Pulmonary artery endothelial cell (primary cell): Measurements from ENCODE around the gene RHBDF2. TPM values are rescaled to one million over a fixed set of nuclear protein-coding genes. Genes with fewer than 3 reads are reported as not detected.
A peak's percentile ranks its signal among the peaks of the same experiment; 100 is the strongest.

Experiments
- DNase-seq: peaks from one replicate; pipeline ENCODE4 v3.0.0-alpha.2; 2011; ENCODE audit warnings: low read depth, low spot score
- total RNA-seq: library from RNA; depleted of rRNA; stranded (reverse); fragments of >200 nt; gene quantifications from 2 replicates; pipeline ENCODE4 v1.2.3, GENCODE V29; 2014

RHBDF2 gene
- total RNA-seq, 1 donor from 2014 or later, result 14.0 TPM

GRCh38 chr17:76440751-76441362 is 60.4 kb downstream of the RHBDF2 start:
- no peak for DNase-seq

GRCh38 chr17:76439314-76439928 is 61.8 kb downstream of the RHBDF2 start:
- no peak for DNase-seq

GRCh38 chr17:76438906-76439305 is 62.3 kb downstream of the RHBDF2 start:
- DNase-seq, result no peak

- no peak for DNase-seq
These were observed 63.5 kb downstream of the RHBDF2 start for GRCh38 chr17:76437467-76438402.

- no peak for DNase-seq
These were observed 65.5 kb downstream of the RHBDF2 start for GRCh38 chr17:76435751-76436150.

GRCh38 chr17:76434870-76435269 is 66.4 kb downstream of the RHBDF2 start:
- DNase-seq, result no peak

- DNase-seq, result no peak
These were observed 67.5 kb downstream of the RHBDF2 start for GRCh38 chr17:76433693-76434092.

- no peak for DNase-seq
These were observed 68.4 kb downstream of the RHBDF2 start for GRCh38 chr17:76432712-76433336.

- no peak for DNase-seq
These were observed 69.2 kb downstream of the RHBDF2 start for GRCh38 chr17:76432004-76432403.

- DNase-seq, result no peak
These were observed 69.7 kb downstream of the RHBDF2 start for GRCh38 chr17:76431509-76431908.

- DNase-seq, result no peak
These were observed 72.7 kb downstream of the RHBDF2 start for GRCh38 chr17:76428511-76428910.

GRCh38 chr17:76427501-76428231 is 73.6 kb downstream of the RHBDF2 start:
- DNase-seq, result peak; percentile 45

- DNase-seq, result no peak
These were observed 74.4 kb downstream of the RHBDF2 start for GRCh38 chr17:76426853-76427252.

- DNase-seq, result no peak
These were observed 78.4 kb downstream of the RHBDF2 start for GRCh38 chr17:76422860-76423259.

GRCh38 chr17:76422406-76422805 is 78.8 kb downstream of the RHBDF2 start:
- no peak for DNase-seq

GRCh38 chr17:76421044-76421407 is 80.2 kb downstream of the RHBDF2 start:
- DNase-seq, result no peak

Other genes with a start within 250 kb of the RHBDF2 start
- gene UBALD2, start 236.1 kb downstream of the RHBDF2 start, total RNA-seq, result 9.3 and 14.2 TPM in 2 replicates
- 1.8 and 4.4 TPM in 2 replicates for gene QRICH2, start 193.1 kb downstream of the RHBDF2 start, total RNA-seq
- 45.9 and 47.9 TPM in 2 replicates for gene PRPSAP1, start 147.5 kb downstream of the RHBDF2 start, total RNA-seq
- gene SPHK1, start 116.8 kb downstream of the RHBDF2 start, total RNA-seq, result 120 and 180 TPM in 2 replicates
- gene UBE2O, start 48.3 kb downstream of the RHBDF2 start, total RNA-seq, result 19.0 and 25.5 TPM in 2 replicates
- gene AANAT, start 33.8 kb downstream of the RHBDF2 start, total RNA-seq, result not detected in 2 replicates
- 0.40 and 1.4 TPM in 2 replicates for gene CYGB, start 36.3 kb upstream of the RHBDF2 start, total RNA-seq
- 0.20 and 0.35 TPM in 2 replicates for gene PRCD, start 38.6 kb upstream of the RHBDF2 start, total RNA-seq
- 0.66 and 1.7 TPM in 2 replicates for gene ST6GALNAC2, start 84.4 kb upstream of the RHBDF2 start, total RNA-seq
- 0.33 TPM in 1 of 2 replicates, not detected in the other for gene ST6GALNAC1, start 142.3 kb upstream of the RHBDF2 start, total RNA-seq
- gene MXRA7, start 209.5 kb upstream of the RHBDF2 start, total RNA-seq, result 88.0 and 88.2 TPM in 2 replicates
- 22.6 and 33.0 TPM in 2 replicates for gene JMJD6, start 225.2 kb upstream of the RHBDF2 start, total RNA-seq
- 18.6 and 19.8 TPM in 2 replicates for gene METTL23, start 225.4 kb upstream of the RHBDF2 start, total RNA-seq
- 371 and 418 TPM in 2 replicates for gene SRSF2, start 235.9 kb upstream of the RHBDF2 start, total RNA-seq
- gene MFSD11, start 236.7 kb upstream of the RHBDF2 start, total RNA-seq, result 26.6 and 28.6 TPM in 2 replicates